Raji (cell line): ENCODE results near the gene LAMA5.

ENCODE experiments used
- POLR2A ChIP-seq: IDR thresholded peaks from 2 replicates; pipeline ENCODE4 v1.6.1; 2011; ENCODE audit warnings: low read depth, low read length, control low read depth; ENCODE audit not compliant: insufficient read depth

Gene LAMA5

DNA sequence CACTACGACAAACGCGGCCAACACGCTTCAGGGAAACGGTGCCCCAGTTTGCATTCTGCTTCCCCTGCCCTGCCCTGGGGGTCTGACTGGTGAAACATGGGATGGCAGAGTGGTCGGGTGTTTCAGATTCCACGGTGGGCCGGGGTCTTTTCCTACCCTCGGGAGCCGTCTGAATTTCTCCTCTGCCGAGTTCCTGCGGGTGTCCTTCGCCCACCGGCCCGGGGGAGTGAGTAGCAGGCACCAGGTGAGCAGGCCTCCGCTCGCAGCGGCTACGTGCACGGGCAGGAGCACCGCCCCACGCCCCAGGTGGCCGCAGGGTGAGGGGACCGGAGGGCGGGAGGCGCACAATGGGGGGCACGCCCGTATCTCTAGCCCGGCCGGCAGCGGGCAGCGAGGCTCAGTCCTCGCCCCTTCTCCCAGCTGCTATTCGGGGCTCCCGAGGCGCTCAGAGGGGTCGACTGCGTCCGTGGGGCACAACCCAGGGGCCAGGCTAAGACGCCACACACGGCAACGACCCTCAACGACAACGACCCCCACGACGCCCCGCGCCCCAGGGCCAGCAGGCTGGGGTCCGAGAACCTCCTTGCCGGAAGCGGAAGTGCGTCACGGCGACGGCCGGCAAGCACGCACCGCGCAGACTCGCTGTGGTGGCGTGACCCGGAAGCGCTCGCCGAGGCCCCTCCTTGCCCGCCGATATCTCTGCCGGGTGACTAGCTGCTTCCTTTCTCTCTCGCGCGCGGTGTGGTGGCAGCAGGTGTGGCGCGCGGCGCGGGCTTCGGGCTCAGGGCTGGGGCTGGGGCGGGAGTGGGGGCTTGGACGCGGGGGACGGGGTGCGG, 19.5 kb upstream of the LAMA5 start, which contains the start of gene RPS21:
TSS of gene RPS21 (plus strand) at position 721 of the 836 bp plus-strand sequence. CDS start 236 bp downstream, outside the sequence.
- TF ChIP-seq POLR2A: peak; percentile 91

DNA sequence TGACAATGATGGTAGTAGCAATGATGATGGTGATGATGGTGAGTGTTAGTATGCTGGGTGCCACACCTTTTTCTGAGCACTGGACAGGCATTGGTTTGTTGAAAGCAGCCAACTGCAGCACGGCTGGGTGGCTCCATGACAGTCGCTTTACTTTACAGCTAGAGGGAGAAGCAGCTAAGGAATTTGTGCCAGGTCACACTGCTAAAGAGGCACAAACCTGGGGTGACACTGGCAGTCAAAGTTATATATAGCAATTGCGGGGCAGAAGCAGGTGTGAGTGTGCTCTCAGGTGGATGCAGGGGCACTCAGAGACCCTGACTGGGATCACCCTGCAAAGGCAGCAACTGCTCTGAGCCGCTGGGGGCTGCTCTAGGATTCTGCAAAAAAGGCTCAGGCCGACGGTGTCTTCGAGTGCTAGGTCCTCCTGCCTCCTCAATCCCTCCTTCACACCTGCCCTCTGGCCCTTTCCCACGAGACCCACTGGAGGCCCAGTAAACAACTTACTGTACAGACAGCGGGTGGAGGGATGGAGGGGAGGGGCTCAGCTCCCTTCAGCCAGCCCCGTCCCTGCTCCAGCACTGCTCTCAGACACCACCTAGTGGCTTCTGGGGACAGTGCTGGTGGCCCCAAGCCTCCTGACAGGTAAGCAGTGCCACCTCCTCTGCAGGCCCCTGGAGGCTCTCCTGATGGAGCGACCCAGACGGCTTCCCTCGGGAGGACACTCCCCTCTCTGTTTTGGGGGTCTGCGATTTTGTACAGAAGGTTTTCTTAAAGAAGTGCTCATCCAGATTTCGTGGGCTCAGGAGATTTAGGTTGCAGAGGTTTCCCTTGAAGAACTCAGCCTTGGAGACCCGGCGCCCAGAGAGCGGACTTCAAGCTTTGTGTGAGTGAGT, 15.4 kb upstream of the LAMA5 start:
- peak; percentile 46 for TF ChIP-seq POLR2A

DNA sequence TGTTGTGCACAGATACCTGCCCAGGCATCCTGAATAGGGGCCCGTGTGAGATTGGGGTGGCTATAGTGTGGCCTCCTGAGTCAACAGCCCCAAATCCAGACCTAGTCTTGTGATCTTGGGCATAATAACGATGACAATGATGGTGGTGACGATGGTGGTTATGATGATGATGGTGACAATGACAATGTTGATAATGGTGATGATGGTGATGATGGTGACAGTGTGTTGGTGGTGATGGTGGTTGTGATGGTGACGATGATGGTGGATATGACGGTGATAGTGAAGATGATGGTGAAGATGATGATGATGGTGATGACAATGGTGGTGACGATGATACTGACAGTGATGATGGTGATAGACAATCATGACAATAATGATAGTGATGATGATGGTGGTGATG, 14.7 kb upstream of the LAMA5 start:
- no peak for TF ChIP-seq POLR2A

DNA sequence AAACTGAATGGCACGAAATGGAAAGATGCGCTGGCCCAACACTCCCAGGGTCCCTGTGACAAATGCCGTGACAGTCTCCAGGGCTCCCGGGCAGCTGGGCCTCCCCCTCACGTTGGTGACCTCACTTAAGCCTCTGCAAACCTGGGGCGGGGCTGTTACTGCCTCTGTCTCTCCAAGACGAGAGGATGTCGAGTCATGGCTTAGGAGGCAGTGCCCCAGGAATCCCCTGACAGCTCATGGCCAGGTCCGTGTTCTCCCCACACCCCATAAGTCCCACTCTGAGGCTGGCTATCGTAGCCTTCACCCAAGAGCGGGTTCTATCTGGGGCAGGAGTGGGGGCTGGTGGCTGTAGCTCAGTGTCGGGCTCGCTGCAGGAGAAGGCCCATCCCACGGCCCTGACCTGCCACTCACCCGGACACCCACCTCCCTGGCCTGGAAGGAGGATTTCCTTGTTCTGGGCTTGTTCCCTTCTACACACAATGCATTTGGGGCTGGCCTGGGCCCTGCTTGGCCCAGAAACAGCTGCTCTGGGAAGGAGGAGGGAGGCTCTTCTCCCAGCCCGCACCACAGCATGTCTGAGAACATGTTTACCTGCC, 14.2 kb upstream of the LAMA5 start:
- TF ChIP-seq POLR2A: no peak

DNA sequence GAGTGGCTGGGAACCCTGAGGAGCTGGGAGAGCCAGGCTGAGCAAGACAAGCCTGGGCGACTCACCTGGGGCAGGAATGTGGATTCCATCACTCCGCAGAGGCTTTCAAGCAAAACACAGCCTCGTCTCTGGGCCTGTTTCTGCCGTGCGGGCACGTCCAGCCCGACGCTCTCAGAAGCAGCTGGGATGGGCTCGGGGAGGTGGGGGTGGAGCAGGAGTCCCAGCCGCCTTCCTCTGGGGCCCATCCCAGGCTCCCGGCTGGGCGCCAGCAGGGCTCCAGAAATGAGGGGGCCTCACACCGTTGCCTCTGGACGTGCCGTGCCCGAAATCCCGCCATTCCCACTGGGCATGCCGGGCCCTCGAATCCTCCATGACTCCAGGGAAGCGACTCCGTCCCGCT, 11.1 kb upstream of the LAMA5 start:
- TF ChIP-seq POLR2A: no peak

DNA sequence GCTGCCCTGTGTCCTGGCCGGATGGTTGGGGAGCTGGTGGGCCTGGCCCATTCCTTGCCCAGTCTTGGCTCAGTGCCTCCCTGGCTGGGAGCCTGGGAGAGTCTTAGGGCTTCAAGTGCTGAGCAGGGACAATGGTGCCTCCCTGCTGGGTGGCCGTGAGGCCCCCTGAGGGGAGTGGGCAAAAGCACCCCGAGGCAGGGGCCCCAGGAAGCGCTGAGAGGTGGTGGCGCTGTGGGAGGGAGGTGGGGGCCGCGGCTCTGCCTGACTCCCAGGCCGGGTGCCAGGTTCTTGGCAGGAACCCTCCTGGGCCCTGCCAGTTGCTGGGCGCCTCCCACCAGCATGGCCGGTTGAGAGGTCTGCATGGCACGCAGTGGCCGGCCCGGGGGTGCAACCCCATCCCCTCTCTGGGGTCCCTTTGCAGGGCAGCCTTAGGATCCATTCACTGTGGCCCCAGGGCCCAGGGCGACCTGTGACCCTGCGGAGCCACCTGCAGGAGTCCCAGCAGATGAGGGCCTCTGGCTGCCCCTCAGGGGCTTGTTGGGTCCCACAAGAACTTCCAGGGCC, 10.6 kb upstream of the LAMA5 start:
- no peak for TF ChIP-seq POLR2A

DNA sequence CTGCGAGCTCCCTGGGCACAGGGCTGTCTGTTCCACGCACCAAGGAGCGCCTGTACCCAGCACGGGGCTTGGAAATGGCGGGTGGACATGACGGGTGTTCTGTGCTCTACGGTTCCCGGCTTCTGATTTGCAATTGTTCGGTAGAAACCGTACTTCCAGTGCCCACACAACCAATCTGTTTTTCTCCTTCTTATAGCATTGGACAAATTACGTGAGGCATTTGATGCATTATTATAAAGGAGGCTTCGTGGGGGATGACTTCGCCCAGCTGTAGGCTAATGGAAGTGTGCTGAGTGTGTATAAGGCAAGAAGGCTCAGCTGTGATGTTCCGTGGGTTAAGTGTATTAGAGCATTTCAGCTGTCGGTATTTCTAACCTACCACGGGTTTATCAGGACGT, 10.0 kb upstream of the LAMA5 start:
- TF ChIP-seq POLR2A: no peak

DNA sequence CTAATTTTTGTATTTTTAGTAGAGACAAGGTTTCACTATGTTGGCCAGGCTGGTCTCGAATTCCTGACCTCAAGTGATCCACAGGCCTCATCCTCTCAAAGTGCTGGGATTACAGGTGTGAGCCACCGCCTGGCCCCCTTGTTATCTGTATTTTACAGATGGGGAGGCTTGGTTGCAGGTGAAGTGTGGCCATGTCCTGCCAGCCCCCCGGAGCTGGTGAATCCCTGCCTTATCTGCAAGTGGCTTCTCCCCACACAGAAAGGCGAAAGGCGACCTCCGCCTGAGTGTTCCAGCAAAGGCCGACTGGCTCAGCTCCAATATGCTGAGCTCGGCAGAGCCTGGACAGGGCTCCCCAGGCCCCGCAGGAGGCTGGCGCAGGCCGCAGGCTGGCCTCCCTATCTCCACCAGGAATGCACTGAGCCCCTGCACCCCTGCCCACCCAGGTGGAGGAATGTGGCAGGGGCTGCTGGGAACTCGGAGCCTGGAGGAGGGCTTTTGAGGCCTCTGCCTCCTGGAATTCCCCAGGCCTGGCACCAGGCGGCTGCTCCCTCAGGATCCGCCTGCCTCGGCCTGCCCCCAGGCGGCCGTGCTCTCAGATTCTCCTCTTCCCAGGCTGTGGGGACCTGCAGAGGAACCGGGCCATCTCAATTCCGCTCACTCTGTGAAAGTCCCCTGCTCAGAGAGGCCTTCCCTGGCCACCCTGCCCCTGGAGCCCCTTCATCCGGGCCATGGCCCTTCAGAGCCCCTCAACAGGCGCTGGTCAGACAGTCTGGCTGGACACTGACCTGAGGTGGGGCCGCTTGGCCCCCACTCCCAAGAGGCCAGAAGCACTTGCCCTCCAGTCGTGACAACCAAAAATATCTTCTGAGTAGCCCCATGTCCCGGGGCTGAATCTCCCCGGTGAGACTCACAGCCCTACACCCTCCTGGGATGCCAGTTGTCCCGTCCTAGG, 9.3 kb upstream of the LAMA5 start:
- TF ChIP-seq POLR2A: no peak

DNA sequence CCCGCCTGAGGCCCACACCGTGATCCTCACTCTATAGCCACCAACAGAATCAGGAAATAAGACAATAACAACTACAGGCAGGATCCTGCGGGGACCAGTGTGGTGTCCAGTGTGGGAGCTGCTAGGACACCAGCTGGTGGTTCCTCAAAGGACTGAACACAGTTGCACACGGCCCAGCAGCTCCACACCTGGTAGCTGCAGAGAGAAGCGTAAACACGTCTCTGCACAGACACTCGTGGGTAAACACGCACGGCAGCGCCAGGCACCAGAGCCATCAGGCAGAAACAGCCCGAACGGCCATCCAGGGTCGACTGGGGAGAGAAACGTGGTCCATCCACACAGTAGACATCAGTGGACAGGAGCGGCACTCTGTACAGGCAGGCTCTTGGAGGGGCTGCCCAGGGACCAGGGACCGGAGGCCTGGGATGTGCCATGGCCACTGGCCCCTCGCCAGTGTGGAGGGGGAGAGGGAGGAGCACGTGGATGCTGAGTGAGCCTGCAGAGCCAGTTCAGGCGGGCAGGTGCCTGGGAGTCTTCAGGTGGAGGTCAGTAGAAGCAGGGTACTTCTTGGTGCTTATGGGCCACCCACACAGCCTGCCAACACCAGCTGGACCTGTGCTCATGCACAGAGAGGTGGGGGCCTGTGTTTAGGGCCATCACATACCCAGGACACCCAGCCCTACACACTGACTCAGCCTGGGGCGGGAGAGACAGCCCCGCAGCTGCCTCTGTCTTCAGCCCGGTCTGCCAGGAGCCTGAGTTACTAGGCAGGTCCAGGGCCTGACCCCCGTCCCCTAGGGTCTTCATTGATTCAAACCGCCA, 7.4 kb upstream of the LAMA5 start:
- TF ChIP-seq POLR2A: no peak

DNA sequence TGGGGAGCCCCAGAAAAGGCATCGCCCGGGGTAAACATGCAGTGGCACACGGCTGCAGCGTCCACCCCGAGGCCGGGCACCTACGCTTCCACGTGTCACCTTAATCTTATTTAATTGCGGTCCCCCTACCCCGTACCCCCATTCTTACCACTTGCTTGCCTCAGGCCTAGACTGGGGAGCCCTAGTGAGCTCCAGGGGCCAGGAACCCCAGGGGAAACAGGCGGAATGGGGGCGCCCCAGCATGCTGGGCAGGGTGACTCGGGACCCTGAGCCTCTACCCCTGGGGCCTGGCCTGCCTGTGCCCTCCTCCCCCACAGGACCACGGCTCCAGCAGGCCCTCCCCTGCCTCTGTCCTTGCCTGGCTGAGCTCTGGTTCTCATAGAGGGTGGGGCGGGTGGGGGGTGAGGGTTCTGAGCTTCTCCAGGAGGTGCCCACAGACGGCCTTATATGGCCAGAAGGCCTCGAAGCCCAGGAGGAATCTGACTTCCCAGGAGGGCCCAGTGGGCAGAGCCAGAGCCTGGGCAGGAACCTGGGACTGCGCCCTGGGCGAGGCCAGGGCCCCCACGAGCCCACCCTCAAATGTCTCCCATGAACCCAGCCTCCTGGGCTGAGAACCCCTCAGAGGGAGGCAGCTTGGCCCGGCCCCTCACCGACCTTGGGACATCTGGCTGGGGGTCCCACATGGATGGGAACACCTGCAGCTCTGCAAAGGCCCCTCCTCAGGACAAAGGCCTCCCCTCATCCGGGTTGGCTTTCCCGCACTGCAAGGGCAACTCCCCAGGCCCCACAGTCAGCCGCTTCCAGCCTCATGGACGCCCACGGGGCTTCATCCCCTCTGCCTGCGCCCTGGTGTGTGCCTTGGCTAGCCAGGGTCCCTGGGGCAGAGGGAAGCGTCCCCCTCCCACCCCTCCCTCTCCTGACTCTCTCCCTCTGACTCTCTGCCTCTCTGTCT, 5.2 kb upstream of the LAMA5 start:
- no peak for TF ChIP-seq POLR2A

DNA sequence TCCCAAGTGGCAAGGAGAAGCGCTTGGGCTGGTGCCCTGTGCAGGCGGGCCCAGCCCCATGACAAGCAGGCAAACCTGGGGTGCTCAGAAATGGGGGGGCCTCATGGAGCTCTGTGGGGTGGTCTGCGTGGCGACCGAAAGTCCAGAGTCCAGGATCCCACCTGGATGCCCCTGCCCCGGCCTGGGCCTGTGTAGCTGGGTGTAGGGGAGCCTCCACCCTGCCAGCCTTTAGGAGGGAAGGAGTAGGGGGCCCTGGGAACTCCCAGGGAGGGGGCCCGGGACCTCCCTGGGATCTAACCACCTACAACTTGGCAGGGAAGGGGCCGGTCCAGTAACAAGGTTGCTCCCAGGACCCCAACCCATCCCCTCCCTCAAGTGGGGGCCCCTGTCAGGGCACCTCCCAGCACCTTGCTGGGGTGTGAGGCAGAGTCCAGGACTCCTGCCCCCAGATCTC, 4.5 kb upstream of the LAMA5 start:
- no peak for TF ChIP-seq POLR2A
